GM23338 (cell line): Measurements from ENCODE around the gene SIX5. TPM values are rescaled to one million over a fixed set of nuclear protein-coding genes. Genes with fewer than 3 reads are reported as not detected.

Source experiments
- CREB1 ChIP-seq: fragments of 250-450 bp; sonication (Bioruptor Pico); IDR thresholded peaks from 2 replicates; pipeline ENCODE4 v1.5.0; 2020; ENCODE audit warnings: low read depth, mild to moderate bottlenecking, moderate library complexity
- EZH2phosphoT487 ChIP-seq: fragments of 200-600 bp; sonication (generic); IDR thresholded peaks from one replicate; pipeline ENCODE4 v1.8.1; 2018; ENCODE audit warnings: antibody characterized with exemption; ENCODE audit not compliant: unreplicated experiment
- JUNB ChIP-seq: IDR thresholded peaks from one replicate; pipeline ENCODE4 v1.6.1; 2016; ENCODE audit warnings: antibody characterized with exemption; ENCODE audit not compliant: unreplicated experiment
- polyA plus RNA-seq: library from polyadenylated mRNA; unstranded; fragments of >200 nt; fragmentation: Nextera tagmentation; extraction: Ambion mirVana; gene quantifications from 2 replicates; pipeline ENCODE4 v1.2.1, GENCODE V29; 2016
- total RNA-seq: library from RNA; depleted of rRNA; stranded (reverse); fragments of >200 nt; shearing (Covaris generic); gene quantifications from 2 replicates; pipeline ENCODE4 v1.2.3, GENCODE V29; 2014
- TF ChIP-seq, protein P1 (sequence below): fragments of 250-450 bp; sonication (Bioruptor Pico); IDR thresholded peaks from 2 replicates; pipeline ENCODE4 v1.5.0; 2020; ENCODE audit warnings: mild to moderate bottlenecking, moderate library complexity
- TF ChIP-seq, protein P2 (sequence below): IDR thresholded peaks from one replicate; pipeline ENCODE4 v1.6.1; 2018; ENCODE audit warnings: antibody characterized with exemption; ENCODE audit not compliant: unreplicated experiment

The SIX5 gene
- total and polyA plus RNA-seq, 2 experiments from 2014 or later: 10.1 to 22.6 TPM

- TF ChIP-seq, protein P1, sequence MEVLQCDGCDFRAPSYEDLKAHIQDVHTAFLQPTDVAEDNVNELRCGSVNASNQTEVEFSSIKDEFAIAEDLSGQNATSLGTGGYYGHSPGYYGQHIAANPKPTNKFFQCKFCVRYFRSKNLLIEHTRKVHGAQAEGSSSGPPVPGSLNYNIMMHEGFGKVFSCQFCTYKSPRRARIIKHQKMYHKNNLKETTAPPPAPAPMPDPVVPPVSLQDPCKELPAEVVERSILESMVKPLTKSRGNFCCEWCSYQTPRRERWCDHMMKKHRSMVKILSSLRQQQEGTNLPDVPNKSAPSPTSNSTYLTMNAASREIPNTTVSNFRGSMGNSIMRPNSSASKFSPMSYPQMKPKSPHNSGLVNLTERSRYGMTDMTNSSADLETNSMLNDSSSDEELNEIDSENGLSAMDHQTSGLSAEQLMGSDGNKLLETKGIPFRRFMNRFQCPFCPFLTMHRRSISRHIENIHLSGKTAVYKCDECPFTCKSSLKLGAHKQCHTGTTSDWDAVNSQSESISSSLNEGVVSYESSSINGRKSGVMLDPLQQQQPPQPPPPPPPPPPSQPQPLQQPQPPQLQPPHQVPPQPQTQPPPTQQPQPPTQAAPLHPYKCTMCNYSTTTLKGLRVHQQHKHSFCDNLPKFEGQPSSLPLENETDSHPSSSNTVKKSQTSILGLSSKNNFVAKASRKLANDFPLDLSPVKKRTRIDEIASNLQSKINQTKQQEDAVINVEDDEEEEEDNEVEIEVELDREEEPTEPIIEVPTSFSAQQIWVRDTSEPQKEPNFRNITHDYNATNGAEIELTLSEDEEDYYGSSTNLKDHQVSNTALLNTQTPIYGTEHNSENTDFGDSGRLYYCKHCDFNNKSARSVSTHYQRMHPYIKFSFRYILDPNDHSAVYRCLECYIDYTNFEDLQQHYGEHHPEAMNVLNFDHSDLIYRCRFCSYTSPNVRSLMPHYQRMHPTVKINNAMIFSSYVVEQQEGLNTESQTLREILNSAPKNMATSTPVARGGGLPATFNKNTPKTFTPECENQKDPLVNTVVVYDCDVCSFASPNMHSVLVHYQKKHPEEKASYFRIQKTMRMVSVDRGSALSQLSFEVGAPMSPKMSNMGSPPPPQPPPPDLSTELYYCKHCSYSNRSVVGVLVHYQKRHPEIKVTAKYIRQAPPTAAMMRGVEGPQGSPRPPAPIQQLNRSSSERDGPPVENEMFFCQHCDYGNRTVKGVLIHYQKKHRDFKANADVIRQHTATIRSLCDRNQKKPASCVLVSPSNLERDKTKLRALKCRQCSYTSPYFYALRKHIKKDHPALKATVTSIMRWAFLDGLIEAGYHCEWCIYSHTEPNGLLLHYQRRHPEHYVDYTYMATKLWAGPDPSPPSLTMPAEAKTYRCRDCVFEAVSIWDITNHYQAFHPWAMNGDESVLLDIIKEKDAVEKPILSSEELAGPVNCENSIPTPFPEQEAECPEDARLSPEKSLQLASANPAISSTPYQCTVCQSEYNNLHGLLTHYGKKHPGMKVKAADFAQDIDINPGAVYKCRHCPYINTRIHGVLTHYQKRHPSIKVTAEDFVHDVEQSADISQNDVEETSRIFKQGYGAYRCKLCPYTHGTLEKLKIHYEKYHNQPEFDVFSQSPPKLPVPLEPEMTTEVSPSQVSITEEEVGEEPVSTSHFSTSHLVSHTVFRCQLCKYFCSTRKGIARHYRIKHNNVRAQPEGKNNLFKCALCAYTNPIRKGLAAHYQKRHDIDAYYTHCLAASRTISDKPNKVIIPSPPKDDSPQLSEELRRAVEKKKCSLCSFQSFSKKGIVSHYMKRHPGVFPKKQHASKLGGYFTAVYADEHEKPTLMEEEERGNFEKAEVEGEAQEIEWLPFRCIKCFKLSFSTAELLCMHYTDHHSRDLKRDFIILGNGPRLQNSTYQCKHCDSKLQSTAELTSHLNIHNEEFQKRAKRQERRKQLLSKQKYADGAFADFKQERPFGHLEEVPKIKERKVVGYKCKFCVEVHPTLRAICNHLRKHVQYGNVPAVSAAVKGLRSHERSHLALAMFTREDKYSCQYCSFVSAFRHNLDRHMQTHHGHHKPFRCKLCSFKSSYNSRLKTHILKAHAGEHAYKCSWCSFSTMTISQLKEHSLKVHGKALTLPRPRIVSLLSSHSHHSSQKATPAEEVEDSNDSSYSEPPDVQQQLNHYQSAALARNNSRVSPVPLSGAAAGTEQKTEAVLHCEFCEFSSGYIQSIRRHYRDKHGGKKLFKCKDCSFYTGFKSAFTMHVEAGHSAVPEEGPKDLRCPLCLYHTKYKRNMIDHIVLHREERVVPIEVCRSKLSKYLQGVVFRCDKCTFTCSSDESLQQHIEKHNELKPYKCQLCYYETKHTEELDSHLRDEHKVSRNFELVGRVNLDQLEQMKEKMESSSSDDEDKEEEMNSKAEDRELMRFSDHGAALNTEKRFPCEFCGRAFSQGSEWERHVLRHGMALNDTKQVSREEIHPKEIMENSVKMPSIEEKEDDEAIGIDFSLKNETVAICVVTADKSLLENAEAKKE: no peak
- TF ChIP-seq JUNB (no peak), EZH2phosphoT487 (no peak), CREB1 (CRISPR knock-in tag) (no peak)
- TF ChIP-seq, protein P2, sequence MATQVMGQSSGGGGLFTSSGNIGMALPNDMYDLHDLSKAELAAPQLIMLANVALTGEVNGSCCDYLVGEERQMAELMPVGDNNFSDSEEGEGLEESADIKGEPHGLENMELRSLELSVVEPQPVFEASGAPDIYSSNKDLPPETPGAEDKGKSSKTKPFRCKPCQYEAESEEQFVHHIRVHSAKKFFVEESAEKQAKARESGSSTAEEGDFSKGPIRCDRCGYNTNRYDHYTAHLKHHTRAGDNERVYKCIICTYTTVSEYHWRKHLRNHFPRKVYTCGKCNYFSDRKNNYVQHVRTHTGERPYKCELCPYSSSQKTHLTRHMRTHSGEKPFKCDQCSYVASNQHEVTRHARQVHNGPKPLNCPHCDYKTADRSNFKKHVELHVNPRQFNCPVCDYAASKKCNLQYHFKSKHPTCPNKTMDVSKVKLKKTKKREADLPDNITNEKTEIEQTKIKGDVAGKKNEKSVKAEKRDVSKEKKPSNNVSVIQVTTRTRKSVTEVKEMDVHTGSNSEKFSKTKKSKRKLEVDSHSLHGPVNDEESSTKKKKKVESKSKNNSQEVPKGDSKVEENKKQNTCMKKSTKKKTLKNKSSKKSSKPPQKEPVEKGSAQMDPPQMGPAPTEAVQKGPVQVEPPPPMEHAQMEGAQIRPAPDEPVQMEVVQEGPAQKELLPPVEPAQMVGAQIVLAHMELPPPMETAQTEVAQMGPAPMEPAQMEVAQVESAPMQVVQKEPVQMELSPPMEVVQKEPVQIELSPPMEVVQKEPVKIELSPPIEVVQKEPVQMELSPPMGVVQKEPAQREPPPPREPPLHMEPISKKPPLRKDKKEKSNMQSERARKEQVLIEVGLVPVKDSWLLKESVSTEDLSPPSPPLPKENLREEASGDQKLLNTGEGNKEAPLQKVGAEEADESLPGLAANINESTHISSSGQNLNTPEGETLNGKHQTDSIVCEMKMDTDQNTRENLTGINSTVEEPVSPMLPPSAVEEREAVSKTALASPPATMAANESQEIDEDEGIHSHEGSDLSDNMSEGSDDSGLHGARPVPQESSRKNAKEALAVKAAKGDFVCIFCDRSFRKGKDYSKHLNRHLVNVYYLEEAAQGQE: no peak
Measured at GRCh38 chr19:45739498-45740439, 29.3 kb downstream of the SIX5 start (continued).
